ENCODE measurements around the gene DDX3X.

GRCh38 chrX:41412261-41413081 lies 78.5 kb downstream of the DDX3X start:
- TF ChIP-seq POLR2AphosphoS5 (IDR thresholded peaks at IDR 0.05; ENCODE audit: low read length) (no peak), POLR2A (IDR thresholded peaks at IDR 0.05; ENCODE audit: low read depth, low read length) (no peak), CTCF (IDR thresholded peaks at IDR 0.05 in 2 of 3, conservative IDR thresholded peaks at IDR 0.05 in 1 of 3; ENCODE audit: control insufficient read depth in 2 of 3, extremely low read depth in 1 of 3, insufficient read depth in 1 of 3, low read depth in 3 of 3, low read length in 3 of 3) (no peak), TCF12 (IDR thresholded peaks at IDR 0.05; ENCODE audit: low read depth, low read length) (no peak), KDM1A (IDR thresholded peaks at IDR 0.05; ENCODE audit: borderline replicate concordance) (no peak)

All from GM12878 (cell line).